Prostate gland (tissue), 2 donors: Measurements from ENCODE around the gene HYOU1.

Experiments used
- CTCF ChIP-seq, 4 experiments: fragments of 200-600 bp in 2 of 4; fragments of 450-650 bp in 2 of 4; sonication (generic) in 2 of 4; IDR thresholded peaks; 1 replicate in 3 of 4; 2 replicates in 1 of 4; pipeline ENCODE4 v1.5.1; 2016 to 2019; ENCODE audit warnings: antibody characterized with exemption in 4 of 4, mild to moderate bottlenecking in 2 of 4, moderate library complexity in 2 of 4
- POLR2A ChIP-seq: fragments of 450-650 bp; IDR thresholded peaks from one replicate; pipeline ENCODE4 v1.6.1; 2016; ENCODE audit warnings: antibody characterized with exemption, mild to moderate bottlenecking

GRCh38 chr11:119030329-119031047 is 26.5 kb downstream of the HYOU1 start, which contains the start of gene SLC37A4:
- peak; percentile 77 for TF ChIP-seq POLR2A
- peak; percentile 39 to 97 (median 91) for TF ChIP-seq CTCF (IDR thresholded peaks at IDR 0.05)
